Measurements from ENCODE around the gene CCDC88C. TPM values are rescaled to one million over a fixed set of nuclear protein-coding genes. Genes with fewer than 3 reads are reported as not detected.

CCDC88C gene
- total RNA-seq, 4 donors from 2014 or later = 1.1 to 2.7 (median 2.1) TPM

GRCh38 chr14:91328313-91329050 is 89.1 kb downstream of the CCDC88C start:
- Histone ChIP-seq H3K4me1 (peaks cover 8 to 10% of the 10 kb centered on the region in 2 donors), H3K9me3 (no peaks in the 10 kb centered on the region)

DNA sequence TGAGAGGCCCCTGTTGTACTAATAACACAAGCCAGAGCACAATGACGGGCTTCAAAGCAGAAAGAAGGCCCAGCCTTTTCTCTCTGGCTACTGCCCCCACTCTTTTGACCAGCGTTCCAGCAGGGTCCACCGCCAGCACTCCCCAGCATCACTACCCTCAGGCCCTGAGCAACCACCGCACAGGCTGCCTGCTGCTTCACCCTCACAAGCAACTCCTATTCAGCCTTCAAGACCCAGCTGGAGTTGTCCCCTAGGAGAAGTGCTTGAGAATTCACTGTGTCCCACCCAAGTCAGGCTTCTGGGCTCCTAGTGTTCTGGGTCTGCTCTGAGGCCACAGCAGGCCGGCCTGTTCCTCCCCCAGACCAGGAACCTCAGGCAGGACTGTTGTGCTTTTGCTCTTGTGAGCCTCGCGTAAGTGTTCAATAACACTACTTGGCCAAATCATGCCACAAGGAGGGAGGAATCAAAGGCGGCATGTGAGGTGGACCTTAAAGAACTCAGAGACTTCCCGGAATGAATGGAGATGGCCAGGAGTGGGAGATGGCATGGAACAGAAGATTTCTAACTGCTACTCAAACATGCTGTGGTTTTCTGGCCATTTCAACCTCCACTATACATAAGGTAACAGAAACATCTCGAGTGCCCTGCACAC is 89.8 kb downstream of the CCDC88C start:
- H3K27me3 ChIP-seq = no peaks in the 10 kb centered on the region
- H3K4me1 ChIP-seq = peaks cover 10% of the 10 kb centered on the region in 2 donors
- intact Hi-C loops (cut with DNase I; ENCODE audit: low total_unique reads) = no loop called here

More at GRCh38 chr14:91328313-91329050, 89.1 kb downstream of the CCDC88C start:
- no peak overlapping the region for H3K27ac ChIP-seq
- no peaks in the 10 kb centered on the region for H3K27me3 ChIP-seq
- intact Hi-C loops (cut with DNase I; ENCODE audit: low total_unique reads) (no loop called here), in situ Hi-C loops (cut with MboI; ENCODE audit: low sequenced_read_pairs in 4 of 4) (loop anchor here in 3 of 4 donors (10.0 kb wide), 2 partner anchors 86 to 96 kb away; partner anchors contain the start of gene CCDC88C (in 2 of the 3))
- DNase-seq (no peak), ATAC-seq (no peak)
- TF ChIP-seq CTCF (IDR thresholded peaks at IDR 0.05 in 4 of 5, conservative IDR thresholded peaks at IDR 0.05 in 1 of 5) = no peak
- TF ChIP-seq POLR2A (IDR thresholded peaks at IDR 0.05) = no peak
- no peaks in the 10 kb centered on the region for H3K36me3 ChIP-seq
- no peak overlapping the region for H3K4me3 ChIP-seq

DNA sequence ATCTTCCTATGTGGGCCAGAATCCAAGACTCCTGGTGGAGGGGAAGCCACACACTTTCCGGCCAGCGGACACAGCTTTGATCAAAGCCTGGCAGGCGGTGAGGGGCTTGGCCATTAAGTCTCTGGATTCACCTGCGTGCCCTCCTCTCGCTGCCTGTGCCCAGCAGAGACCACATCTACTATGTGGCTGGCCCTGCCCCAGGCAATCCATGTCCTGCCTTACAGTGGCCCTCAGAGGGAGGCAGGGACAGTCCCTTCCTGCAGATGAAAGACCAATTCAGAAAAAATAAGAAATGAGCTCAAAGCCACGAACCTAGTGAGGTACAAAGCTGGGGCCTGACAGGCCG is 90.4 kb downstream of the CCDC88C start:
- ATAC-seq (no peak), DNase-seq (no peak)
- Histone ChIP-seq H3K4me1 (peaks cover 10% of the 10 kb centered on the region in 2 donors), H3K27ac (peak overlapping the region in 2 of 4 donors; percentile 18 to 33), H3K9me3 (no peaks in the 10 kb centered on the region), H3K27me3 (no peaks in the 10 kb centered on the region), H3K36me3 (no peaks in the 10 kb centered on the region), H3K4me3 (no peak overlapping the region)
- in situ Hi-C loops (cut with MboI; ENCODE audit: low sequenced_read_pairs in 4 of 4) (loop anchor here in 3 of 4 donors (10.0 kb wide), 2 partner anchors 88 to 98 kb away; partner anchors contain the start of gene CCDC88C (in 2 of the 3)), intact Hi-C loops (cut with DNase I; ENCODE audit: low total_unique reads) (no loop called here)
- no peak for TF ChIP-seq POLR2A (IDR thresholded peaks at IDR 0.05)
- no peak for TF ChIP-seq CTCF (IDR thresholded peaks at IDR 0.05 in 4 of 5, conservative IDR thresholded peaks at IDR 0.05 in 1 of 5)

More for the DNA sequence above, 89.8 kb downstream of the CCDC88C start:
- no peaks in the 10 kb centered on the region for H3K9me3 ChIP-seq
- no peak overlapping the region for H3K27ac ChIP-seq
- no peak for DNase-seq
- ATAC-seq = no peak
- H3K4me3 ChIP-seq = no peak overlapping the region
- no peaks in the 10 kb centered on the region for H3K36me3 ChIP-seq
- no peak for TF ChIP-seq CTCF (IDR thresholded peaks at IDR 0.05 in 4 of 5, conservative IDR thresholded peaks at IDR 0.05 in 1 of 5)
- no peak for TF ChIP-seq POLR2A (IDR thresholded peaks at IDR 0.05)
- in situ Hi-C loops (cut with MboI; ENCODE audit: low sequenced_read_pairs in 4 of 4) = loop anchor here in 3 of 4 donors (10.0 kb wide), 2 partner anchors 87 to 97 kb away; partner anchors contain the start of gene CCDC88C (in 2 of the 3)

GRCh38 chr14:91326514-91327249 is 90.9 kb downstream of the CCDC88C start:
- ATAC-seq (no peak), DNase-seq (no peak)
- Histone ChIP-seq H3K27me3 (no peaks in the 10 kb centered on the region), H3K4me1 (peaks cover 10% of the 10 kb centered on the region in 2 donors), H3K27ac (peak overlapping the region in 3 of 4 donors; percentile 2 to 33 (median 18)), H3K36me3 (no peaks in the 10 kb centered on the region), H3K9me3 (no peaks in the 10 kb centered on the region), H3K4me3 (no peak overlapping the region)
- TF ChIP-seq POLR2A (IDR thresholded peaks at IDR 0.05) (no peak), CTCF (IDR thresholded peaks at IDR 0.05 in 4 of 5, conservative IDR thresholded peaks at IDR 0.05 in 1 of 5) (no peak)
- intact Hi-C loops (cut with DNase I; ENCODE audit: low total_unique reads) = no loop called here
- in situ Hi-C loops (cut with MboI; ENCODE audit: low sequenced_read_pairs in 4 of 4) = loop anchor here in 3 of 4 donors (10.0 kb wide), 2 partner anchors 88 to 98 kb away; partner anchors contain the start of gene CCDC88C (in 2 of the 3)
